GM23248 (cell line): ENCODE results near the gene LHFPL2.

Source experiments
- EZH2 ChIP-seq: fragments of 200-600 bp; sonication (generic); IDR thresholded peaks from 2 replicates; pipeline ENCODE4 v1.6.1; 2018; ENCODE audit warnings: antibody characterized with exemption, mild to moderate bottlenecking; ENCODE audit not compliant: insufficient read depth, poor library complexity, severe bottlenecking
- EZH2phosphoT487 ChIP-seq: fragments of 200-600 bp; sonication (generic); IDR thresholded peaks from 2 replicates; pipeline ENCODE4 v1.6.1; 2018; ENCODE audit warnings: antibody characterized with exemption, moderate library complexity, mild to moderate bottlenecking, low read depth; ENCODE audit not compliant: insufficient read depth

- no peak for TF ChIP-seq EZH2
- TF ChIP-seq EZH2phosphoT487: no peak
Observed at GRCh38 chr5:78518365-78519197, 130.0 kb downstream of the LHFPL2 start.
